Fibroblast of skin of abdomen (primary cell): ENCODE results near the gene TSPOAP1.

Experiments
- DNase-seq: peaks from one replicate; pipeline ENCODE4 v3.0.0-alpha.2; 2013

TSPOAP1 gene

GRCh38 chr17:58339755-58340404 is 11.3 kb upstream of the TSPOAP1 start:
- DNase-seq: no peak

DNA sequence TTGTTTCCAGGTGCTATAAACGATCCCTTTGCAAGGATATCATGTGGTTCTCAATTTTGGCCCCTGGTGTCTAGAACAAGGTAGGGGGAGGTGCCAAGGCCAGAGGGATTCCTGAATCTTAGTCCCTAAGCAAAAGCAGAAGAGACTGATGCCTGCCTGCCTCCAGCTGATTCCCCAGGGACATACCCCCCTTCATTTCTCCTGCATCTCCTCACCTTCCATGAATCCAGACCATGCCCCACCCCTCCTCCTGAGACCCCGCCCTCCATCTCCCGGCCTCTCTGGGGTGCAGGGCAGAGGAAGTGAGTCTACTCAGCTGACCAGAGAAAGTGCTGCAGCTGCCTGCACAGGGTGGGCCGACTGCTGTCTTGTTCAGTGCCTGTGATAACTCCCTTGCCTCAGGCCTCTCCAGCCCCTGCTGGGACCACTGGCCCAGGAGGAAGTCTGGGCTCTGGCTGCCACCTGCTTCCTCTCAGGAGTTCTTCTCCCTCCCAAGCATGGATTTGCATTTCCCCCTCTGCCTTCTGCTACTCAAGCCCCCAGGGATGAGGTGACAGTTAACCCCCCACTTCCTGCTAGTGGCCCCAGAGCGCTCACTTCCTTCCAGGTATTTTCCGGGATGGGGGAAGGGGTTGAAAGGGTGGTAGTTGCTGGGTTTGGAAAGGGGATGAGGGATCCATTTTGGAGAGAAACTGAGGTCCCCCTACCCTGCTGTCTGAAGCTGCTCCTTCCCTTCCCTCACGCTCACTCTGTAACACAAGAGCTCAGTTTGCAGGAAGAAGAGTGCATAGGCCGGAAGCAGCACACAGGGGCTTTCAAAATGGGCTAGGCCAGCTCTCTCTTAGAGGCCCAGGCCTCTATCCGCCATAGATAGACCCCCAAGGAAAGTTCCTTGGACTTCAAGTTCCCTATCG is 10.5 kb upstream of the TSPOAP1 start:
- peak; percentile 97 for DNase-seq

DNA sequence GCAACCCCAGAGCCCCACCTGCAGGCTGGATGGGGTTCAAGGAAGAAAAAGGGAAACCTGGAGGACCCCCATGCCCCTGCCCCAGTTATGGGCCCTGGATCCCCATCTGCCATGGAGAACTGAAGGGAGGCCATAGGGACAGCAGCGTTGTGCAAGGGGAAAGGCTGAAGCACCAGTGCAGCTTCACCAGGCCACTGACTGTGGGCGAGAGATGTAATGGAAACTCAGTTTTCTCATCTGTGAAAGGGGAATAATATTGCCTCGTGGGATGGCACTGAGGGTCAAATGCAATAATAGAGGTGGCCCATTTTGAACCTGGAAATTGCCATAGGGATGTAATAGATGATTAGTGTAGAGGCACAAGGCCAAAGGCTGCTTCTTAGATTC is 9.9 kb upstream of the TSPOAP1 start:
- no peak for DNase-seq

DNA sequence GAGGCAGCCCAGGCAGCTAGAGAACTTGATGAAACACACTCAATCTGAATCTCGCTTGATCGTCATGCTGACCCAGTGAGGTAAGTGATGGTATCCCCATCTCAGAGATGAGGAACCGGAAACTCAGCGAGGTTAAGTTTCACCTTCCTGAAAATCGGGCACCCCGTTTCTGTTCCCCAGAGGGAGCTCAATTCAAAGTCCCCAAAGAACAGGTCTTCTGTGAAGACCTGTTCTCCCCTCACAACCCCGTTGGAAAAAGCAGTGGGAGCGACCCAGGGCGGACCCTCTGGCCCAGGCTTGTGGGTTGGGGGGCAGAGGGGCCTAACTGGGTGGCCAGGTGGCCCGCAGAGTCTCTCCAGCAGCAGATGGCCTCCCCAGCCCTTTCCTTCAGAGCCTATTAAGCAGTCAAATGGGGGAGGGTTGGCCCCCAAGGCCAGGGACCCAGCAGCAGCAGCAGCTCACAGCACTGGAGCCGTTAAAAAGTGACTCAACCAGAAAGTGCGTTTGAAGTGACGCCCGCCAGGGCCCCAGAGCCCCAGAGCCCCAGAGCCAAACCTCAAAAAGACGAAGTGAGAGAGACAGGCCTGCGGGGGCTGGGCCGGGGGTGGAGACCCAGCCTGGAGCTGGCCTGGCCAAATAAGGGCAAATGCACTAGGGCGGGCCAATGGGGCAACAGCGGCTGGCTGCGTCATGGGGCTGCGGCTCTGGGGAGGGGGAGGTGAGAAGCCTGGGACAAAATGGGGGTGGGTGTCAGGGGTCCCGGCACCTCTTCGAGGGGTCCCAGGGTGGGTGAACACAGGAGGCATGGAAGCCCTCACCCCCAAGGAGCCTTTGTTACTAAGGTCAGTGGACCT is 9.2 kb upstream of the TSPOAP1 start:
- DNase-seq: peak; percentile 99

- no peak for DNase-seq
These were observed 8.6 kb upstream of the TSPOAP1 start for GRCh38 chr17:58337210-58337599.

DNA sequence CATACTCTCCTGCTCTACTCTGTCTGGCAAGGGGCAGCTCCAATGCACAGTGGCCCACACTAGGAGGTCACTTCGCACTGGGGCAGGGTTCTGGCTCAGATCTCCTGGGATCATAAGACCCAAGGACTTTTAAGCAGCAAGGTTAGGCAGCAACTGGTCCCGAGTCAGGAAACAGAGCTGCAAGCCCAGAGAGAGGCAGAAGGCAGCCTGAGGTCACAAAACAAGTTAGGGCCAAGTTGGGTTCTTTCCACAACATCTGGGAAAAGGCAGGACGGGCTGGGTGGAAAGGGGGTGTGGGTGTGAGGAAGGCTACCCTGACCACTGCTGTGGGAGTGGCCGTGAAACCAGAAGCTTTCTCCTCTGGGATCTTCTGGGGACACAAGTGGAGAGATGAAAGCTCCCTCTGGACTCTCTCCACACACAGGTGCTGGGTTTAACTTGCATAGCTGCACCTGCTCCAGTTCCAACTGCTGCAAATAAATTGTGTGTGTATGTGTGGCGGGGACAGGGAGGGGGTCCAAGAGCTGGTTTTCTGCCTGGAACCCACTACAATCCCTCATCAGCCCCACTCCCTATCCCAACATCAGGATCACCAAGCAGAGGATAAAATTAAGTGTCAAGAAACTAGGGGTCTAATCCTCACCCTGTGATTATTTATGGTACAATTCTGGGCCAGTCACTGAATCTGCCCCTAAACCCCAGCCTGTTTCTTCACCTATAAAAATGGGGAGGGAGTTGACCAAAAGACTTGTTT is 8.0 kb upstream of the TSPOAP1 start:
- DNase-seq: peak; percentile 35

GRCh38 chr17:58335779-58336455 is 7.3 kb upstream of the TSPOAP1 start:
- DNase-seq: no peak

GRCh38 chr17:58335061-58335731 is 6.6 kb upstream of the TSPOAP1 start:
- no peak for DNase-seq

DNA sequence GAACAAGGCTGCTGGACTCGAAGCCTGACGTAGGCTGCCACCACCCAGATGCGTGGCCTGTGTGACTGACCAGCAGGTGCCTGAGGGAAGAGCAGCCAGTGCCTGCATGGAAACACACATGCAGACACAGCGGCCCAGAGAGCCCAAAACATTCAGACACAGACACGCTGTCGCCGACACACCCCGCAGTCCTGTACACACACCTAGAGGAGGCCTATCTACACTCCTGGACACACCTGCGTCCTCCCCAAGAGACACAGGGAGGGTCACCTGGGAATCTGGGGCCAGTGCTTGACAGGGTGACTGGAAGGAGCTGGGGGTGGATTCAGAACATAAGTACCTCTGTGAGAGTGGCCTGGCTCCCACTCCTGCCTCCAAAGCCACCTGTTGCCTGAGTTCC is 6.1 kb upstream of the TSPOAP1 start:
- DNase-seq: no peak

- no peak for DNase-seq
These were observed 5.7 kb upstream of the TSPOAP1 start for GRCh38 chr17:58334256-58334655.

- no peak for DNase-seq
These were observed 5.2 kb upstream of the TSPOAP1 start for GRCh38 chr17:58333736-58334207.

DNA sequence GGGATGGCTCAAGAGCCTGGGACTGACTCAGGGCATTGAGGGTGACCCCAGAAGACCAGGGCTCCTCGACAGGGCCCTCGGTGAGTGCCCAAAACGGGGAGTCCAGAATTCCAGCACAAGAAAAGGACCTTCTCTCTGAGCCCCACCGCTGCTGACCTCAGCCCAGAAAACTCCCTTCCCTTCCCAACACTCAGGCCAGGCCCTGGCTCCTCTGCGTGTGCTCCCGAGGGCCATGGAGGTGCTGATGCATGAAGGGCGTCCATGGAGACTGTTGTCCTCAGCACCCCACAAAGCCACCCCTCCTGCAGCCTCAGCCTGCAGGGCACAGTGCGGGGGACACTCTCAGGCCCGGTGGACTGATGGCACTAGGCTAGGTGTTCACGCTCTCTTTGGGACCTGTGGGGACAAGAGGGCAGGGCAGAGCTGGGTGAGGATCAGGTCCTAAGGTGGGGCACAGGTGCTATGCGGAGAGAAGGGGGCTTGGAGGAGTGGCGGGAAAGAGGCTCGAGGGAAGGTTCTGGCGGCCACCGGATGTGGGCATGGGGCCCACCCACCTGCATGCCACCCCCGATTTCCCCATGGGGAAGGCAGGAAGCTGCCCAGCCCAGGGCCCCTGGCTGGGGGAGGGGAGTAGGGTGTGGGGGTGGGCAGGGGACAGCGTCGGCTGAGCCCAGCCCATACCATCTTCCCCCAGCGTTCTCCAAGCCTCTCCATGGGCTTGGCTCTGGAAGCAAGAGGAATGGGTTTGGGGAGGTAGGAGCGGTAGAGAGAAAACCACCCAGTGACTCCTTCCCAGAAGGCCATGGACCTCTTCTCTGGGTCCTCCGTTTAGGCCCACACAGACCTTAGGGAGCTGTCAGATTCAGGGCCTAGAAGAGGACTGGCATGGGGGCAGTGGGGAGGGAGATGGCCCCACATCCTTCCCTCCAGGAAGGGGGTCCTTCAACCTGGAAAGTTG is 4.5 kb upstream of the TSPOAP1 start:
- no peak for DNase-seq

GRCh38 chr17:58331815-58332777 is 3.5 kb upstream of the TSPOAP1 start:
- DNase-seq: no peak

- peak; percentile 56 for DNase-seq
These were observed 2.6 kb upstream of the TSPOAP1 start for GRCh38 chr17:58330997-58331814.

GRCh38 chr17:58330538-58330996 is 2.0 kb upstream of the TSPOAP1 start:
- no peak for DNase-seq

DNA sequence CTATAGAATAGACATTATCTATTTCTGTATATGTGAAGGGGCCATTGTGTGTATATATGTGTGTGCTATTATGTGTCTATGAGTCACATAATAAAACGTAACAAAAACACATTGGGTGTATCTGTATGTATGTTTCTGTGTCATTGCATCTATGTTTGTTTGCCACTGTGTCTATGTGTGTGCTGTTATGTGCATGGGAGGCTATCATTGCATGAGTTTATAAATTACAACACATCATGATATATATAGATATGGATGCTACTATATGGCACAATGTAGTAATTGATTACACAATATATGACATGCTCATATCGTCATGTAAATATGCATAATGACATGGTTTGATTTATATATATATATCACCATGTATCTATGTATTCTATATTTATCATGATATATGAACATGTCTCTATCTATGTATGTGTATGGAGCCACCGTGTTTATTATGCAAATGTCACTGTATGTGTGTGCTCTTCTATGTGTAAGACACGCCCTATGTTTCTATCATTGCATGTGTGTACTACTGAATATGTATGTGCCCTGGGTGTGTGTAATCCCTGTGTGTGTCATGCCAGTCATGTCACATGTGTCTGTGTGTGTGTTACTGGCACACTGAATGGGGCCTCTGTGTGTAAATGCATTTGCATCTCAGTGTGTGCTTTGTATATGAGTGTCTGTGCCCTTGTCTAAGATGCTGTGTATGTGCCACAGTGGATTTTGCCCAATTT is 1.4 kb upstream of the TSPOAP1 start:
- DNase-seq: no peak
